ENCODE measurements around the gene JUP. TPM values are rescaled to one million over a fixed set of nuclear protein-coding genes. Genes with fewer than 3 reads are reported as not detected.

The JUP gene
- total RNA-seq, 1 donor, result 29.8 TPM

- peak overlapping the region; percentile 95 for H3K4me3 ChIP-seq (ENCODE audit: low read depth, low read length)
- DNase-seq (ENCODE audit: low read depth), result peak; percentile 12
- TF ChIP-seq CTCF (IDR thresholded peaks at IDR 0.05; ENCODE audit: insufficient read depth, low read depth, low read length), result no peak
These were observed 24.4 kb upstream of the JUP start for GRCh38 chr17:41810659-41811548.

GRCh38 chr17:41806685-41807445 is 20.4 kb upstream of the JUP start:
- no peak for DNase-seq (ENCODE audit: low read depth)
- H3K4me3 ChIP-seq (ENCODE audit: low read depth, low read length), result no peak overlapping the region
- no peak for TF ChIP-seq CTCF (IDR thresholded peaks at IDR 0.05; ENCODE audit: insufficient read depth, low read depth, low read length)

GRCh38 chr17:41803049-41804020 is 16.8 kb upstream of the JUP start:
- no peak for TF ChIP-seq CTCF (IDR thresholded peaks at IDR 0.05; ENCODE audit: insufficient read depth, low read depth, low read length)
- no peak for DNase-seq (ENCODE audit: low read depth)
- H3K4me3 ChIP-seq (ENCODE audit: low read depth, low read length), result no peak overlapping the region

GRCh38 chr17:41801374-41802271 is 15.1 kb upstream of the JUP start:
- no peak overlapping the region for H3K4me3 ChIP-seq (ENCODE audit: low read depth, low read length)
- TF ChIP-seq CTCF (IDR thresholded peaks at IDR 0.05; ENCODE audit: insufficient read depth, low read depth, low read length), result peak; percentile 96
- DNase-seq (ENCODE audit: low read depth), result peak; percentile 81

- peak; percentile 75 for DNase-seq (ENCODE audit: low read depth)
- no peak for TF ChIP-seq CTCF (IDR thresholded peaks at IDR 0.05; ENCODE audit: insufficient read depth, low read depth, low read length)
- H3K4me3 ChIP-seq (ENCODE audit: low read depth, low read length), result no peak overlapping the region
These were observed 14.3 kb upstream of the JUP start for GRCh38 chr17:41800601-41801373.

Data from fibroblast of villous mesenchyme (primary cell).